Upper lobe of right lung (tissue), 1 donor: Measurements from ENCODE around the gene SMARCA5. TPM values are rescaled to one million over a fixed set of nuclear protein-coding genes. Genes with fewer than 3 reads are reported as not detected.

ENCODE experiments used
- ATAC-seq: fragments of 200-7000 bp; cut with Tn5 transposase; one replicate; pipeline ENCODE4 v1.9.1; 2020; ENCODE audit warnings: mild to moderate bottlenecking, moderate library complexity
- DNase-seq: peaks from one replicate; pipeline ENCODE4 v3.0.0-alpha.2; 2020
- H3K27ac ChIP-seq: fragments of 200-600 bp; one replicate; pipeline ENCODE4 v1.8.0; 2022
- H3K27me3 ChIP-seq: fragments of 200-600 bp; one replicate; pipeline ENCODE4 v1.8.0; 2022; ENCODE audit warnings: mild to moderate bottlenecking
- H3K36me3 ChIP-seq: fragments of 200-600 bp; one replicate; pipeline ENCODE4 v1.8.0; 2022
- H3K4me1 ChIP-seq: fragments of 200-600 bp; one replicate; pipeline ENCODE4 v1.8.0; 2022
- H3K4me3 ChIP-seq: fragments of 200-600 bp; one replicate; pipeline ENCODE4 v1.8.0; 2022; ENCODE audit warnings: mild to moderate bottlenecking
- H3K9me3 ChIP-seq: fragments of 200-600 bp; one replicate; pipeline ENCODE4 v1.8.0; 2022
- CTCF ChIP-seq: fragments of 200-600 bp; IDR thresholded peaks from one replicate; pipeline ENCODE4 v1.8.0; 2022; ENCODE audit warnings: antibody characterized with exemption
- intact Hi-C: fragments of 100-400 bp; cut with DNase I; formaldehyde crosslinking; loops from one replicate; pipeline ENCODE4 v1.11.0; 2022
- total RNA-seq: library from RNA; stranded (reverse); fragmentation: NEBNext Ultra II Directional; extraction: Animal tissue kit (Norgen Biotek cat#: 25700); gene quantifications from one replicate; pipeline ENCODE4 v1.2.1, GENCODE V29; 2021
- donor health status: DM: no; HTN: yes; CAD: no; lungs with severe emphysema.

SMARCA5 gene
- total RNA-seq, 1 donor from 2014 or later, result 61.5 TPM

GRCh38 chr4:143558823-143559756 lies 45.6 kb downstream of the SMARCA5 start:
- H3K27ac ChIP-seq, result peak overlapping the region; percentile 12
- intact Hi-C loops, result no loop called here
- peak overlapping the region; percentile 64 for H3K4me3 ChIP-seq
- peak; percentile 49 for TF ChIP-seq CTCF
- ATAC-seq, result peak; percentile 93
- no peaks in the 10 kb centered on the region for H3K4me1 ChIP-seq
- H3K27me3 ChIP-seq, result no peaks in the 10 kb centered on the region
- peaks cover 13% of the 10 kb centered on the region for H3K36me3 ChIP-seq
- peak; percentile 85 for DNase-seq
- H3K9me3 ChIP-seq, result no peaks in the 10 kb centered on the region

GRCh38 chr4:143559757-143560147 lies 46.2 kb downstream of the SMARCA5 start:
- intact Hi-C loops, result no loop called here
- ATAC-seq (no peak), DNase-seq (no peak)
- Histone ChIP-seq H3K4me3 (peak overlapping the region; percentile 64), H3K27ac (peak overlapping the region; percentile 12), H3K9me3 (no peaks in the 10 kb centered on the region), H3K27me3 (no peaks in the 10 kb centered on the region), H3K36me3 (peaks cover 7% of the 10 kb centered on the region), H3K4me1 (no peaks in the 10 kb centered on the region)
- TF ChIP-seq CTCF, result no peak

- intact Hi-C loops, result no loop called here
- no peak for DNase-seq
- no peak for TF ChIP-seq CTCF
- H3K9me3 ChIP-seq, result no peaks in the 10 kb centered on the region
- H3K4me1 ChIP-seq, result no peaks in the 10 kb centered on the region
- H3K27me3 ChIP-seq, result no peaks in the 10 kb centered on the region
- no peak overlapping the region for H3K4me3 ChIP-seq
- no peak for ATAC-seq
- no peak overlapping the region for H3K27ac ChIP-seq
- H3K36me3 ChIP-seq, result no peaks in the 10 kb centered on the region
Measured at GRCh38 chr4:143564472-143564871, 51.0 kb downstream of the SMARCA5 start.

GRCh38 chr4:143575331-143575730 lies 61.8 kb downstream of the SMARCA5 start:
- no peak for TF ChIP-seq CTCF
- H3K36me3 ChIP-seq, result no peaks in the 10 kb centered on the region
- H3K27me3 ChIP-seq, result no peaks in the 10 kb centered on the region
- no peak overlapping the region for H3K4me3 ChIP-seq
- H3K27ac ChIP-seq, result no peak overlapping the region
- intact Hi-C loops, result no loop called here
- DNase-seq, result no peak
- no peak for ATAC-seq
- H3K4me1 ChIP-seq, result no peaks in the 10 kb centered on the region
- no peaks in the 10 kb centered on the region for H3K9me3 ChIP-seq

GRCh38 chr4:143581331-143581946 lies 67.9 kb downstream of the SMARCA5 start:
- H3K27me3 ChIP-seq, result no peaks in the 10 kb centered on the region
- no peak for TF ChIP-seq CTCF
- no peaks in the 10 kb centered on the region for H3K4me1 ChIP-seq
- DNase-seq (no peak), ATAC-seq (no peak)
- H3K4me3 ChIP-seq, result no peak overlapping the region
- H3K27ac ChIP-seq, result no peak overlapping the region
- intact Hi-C loops, result no loop called here
- no peaks in the 10 kb centered on the region for H3K36me3 ChIP-seq
- H3K9me3 ChIP-seq, result peaks cover 5% of the 10 kb centered on the region
